A549 (cell line): Measurements from ENCODE around the gene DAGLB. TPM values are rescaled to one million over a fixed set of nuclear protein-coding genes. Genes with fewer than 3 reads are reported as not detected.

ENCODE experiments used
- ATAC-seq, 2 experiments: fragments of 200-7000 bp in 1 of 2; fragments of >200 bp in 1 of 2; cut with Nextera tagmentation in 1 of 2; cut with Tn5 transposase in 1 of 2; 3 replicates each; pipeline versions ENCODE4 v1.8.0 to v1.9.1; 2018 to 2020; ENCODE audit warnings: mild to moderate bottlenecking in 1 of 2, moderate library complexity in 1 of 2
- CTCF ChIA-PET: fragments of 300-600 bp; sonication (Branson Sonifier 250); formaldehyde crosslinking; extraction: SDS; loops from one replicate; lab custom pipeline; 2021; ENCODE audit warnings: antibody characterized with exemption, inconsistent platforms; lab: Yijun Ruan, JAX
- POLR2A ChIA-PET: fragments of 350-600 bp; formaldehyde crosslinking; extraction: SDS; loops from one replicate; lab custom pipeline; 2021; ENCODE audit warnings: antibody characterized with exemption, inconsistent platforms; lab: Yijun Ruan, JAX
- DNase-seq, 2 experiments: peaks; one replicate each; pipeline versions ENCODE4 v3.0.0 to v3.0.0-alpha.2; 2011 to 2016; ENCODE audit warnings: low read depth in 1 of 2, low spot score in 1 of 2
- FAIRE-seq: peaks from 2 replicates; lab custom pipeline; 2011; peaks lifted over from hg19 to GRCh38; lab: Jason Lieb, UNC
- H3K27ac ChIP-seq, 2 experiments: fragments of >200 bp; sonication (Bioruptor Twin); formaldehyde crosslinking; 3 replicates each; pipeline ENCODE4 v1.5.1; 2016 to 2017
- H3K4me1 ChIP-seq: fragments of >200 bp; sonication (Bioruptor Twin); formaldehyde crosslinking; 3 replicates; pipeline ENCODE4 v1.6.1; 2016
- H3K4me2 ChIP-seq: fragments of >200 bp; sonication (Bioruptor Twin); formaldehyde crosslinking; 3 replicates; pipeline ENCODE4 v1.6.1; 2016
- H3K4me3 ChIP-seq: fragments of >200 bp; sonication (Bioruptor Twin); formaldehyde crosslinking; 3 replicates; pipeline ENCODE4 v1.5.1; 2016
- H3K9me3 ChIP-seq: fragments of >200 bp; sonication (Bioruptor Twin); formaldehyde crosslinking; 3 replicates; pipeline ENCODE4 v1.6.1; 2016
- CBX2 ChIP-seq: fragments of 200-600 bp; sonication (generic); IDR thresholded peaks from 2 replicates; pipeline ENCODE4 v1.6.1; 2016; ENCODE audit warnings: low read depth, mild to moderate bottlenecking, borderline replicate concordance
- CBX8 ChIP-seq: fragments of 200-600 bp; sonication (generic); IDR thresholded peaks from 2 replicates; pipeline ENCODE4 v1.6.1; 2016
- CHD2 ChIP-seq: fragments of 150-350 bp; IDR thresholded peaks from 2 replicates; pipeline ENCODE4 v1.6.1; 2014; ENCODE audit warnings: low read length; ENCODE audit not compliant: partially characterized antibody
- CHD4 ChIP-seq: fragments of 200-600 bp; sonication (generic); IDR thresholded peaks from 2 replicates; pipeline ENCODE4 v1.6.1; 2016; ENCODE audit warnings: antibody characterized with exemption, mild to moderate bottlenecking, borderline replicate concordance
- CTCF ChIP-seq: fragments of >200 bp; sonication (Bioruptor Twin); formaldehyde crosslinking; IDR thresholded peaks from 3 replicates; pipeline ENCODE4 v1.5.1; 2016
- ESRRA ChIP-seq: fragments of 150-350 bp; IDR thresholded peaks from 2 replicates; pipeline ENCODE4 v1.6.1; 2014; ENCODE audit warnings: mild to moderate bottlenecking, low read length, borderline replicate concordance
- FOSB ChIP-seq: fragments of 250-450 bp; sonication (Bioruptor Pico); IDR thresholded peaks from 2 replicates; pipeline ENCODE4 v1.5.0; 2020; ENCODE audit warnings: mild to moderate bottlenecking, moderate library complexity
- FOSL2 ChIP-seq, 2 experiments: fragments of 450-650 bp in 1 of 2; fragments of >200 bp in 1 of 2; sonication (Bioruptor Twin) in 1 of 2; formaldehyde crosslinking; IDR thresholded peaks; 2 replicates each; pipeline versions ENCODE4 v1.5.0 to v1.6.1; 2016 to 2020; ENCODE audit warnings: mild to moderate bottlenecking in 1 of 2, moderate library complexity in 1 of 2
- GATA3 ChIP-seq: IDR thresholded peaks from 2 replicates; pipeline ENCODE4 v1.6.1; 2012; ENCODE audit warnings: borderline replicate concordance
- HDAC2 ChIP-seq: fragments of 200-600 bp; sonication (generic); IDR thresholded peaks from 2 replicates; pipeline ENCODE4 v1.6.1; 2016
- HEYL ChIP-seq: fragments of 250-450 bp; sonication (Bioruptor Pico); IDR thresholded peaks from 2 replicates; pipeline ENCODE4 v1.8.0; 2021; ENCODE audit warnings: mild to moderate bottlenecking, moderate library complexity
- HOXA7 ChIP-seq: fragments of 250-450 bp; sonication (Bioruptor Pico); IDR thresholded peaks from 2 replicates; pipeline ENCODE4 v1.5.0; 2020; ENCODE audit warnings: mild to moderate bottlenecking, moderate library complexity
- HOXB13 ChIP-seq: fragments of 250-450 bp; sonication (Bioruptor Pico); IDR thresholded peaks from 2 replicates; pipeline ENCODE4 v1.5.0; 2020; ENCODE audit warnings: low read depth, mild to moderate bottlenecking, moderate library complexity
- HOXB5 ChIP-seq: fragments of 250-450 bp; sonication (Bioruptor Pico); IDR thresholded peaks from 2 replicates; pipeline ENCODE4 v1.5.0; 2020; ENCODE audit warnings: mild to moderate bottlenecking, moderate library complexity
- MAFK ChIP-seq: fragments of 450-650 bp; IDR thresholded peaks from 2 replicates; pipeline ENCODE4 v1.6.1; 2014; ENCODE audit not compliant: partially characterized antibody
- MYC ChIP-seq: IDR thresholded peaks from 2 replicates; pipeline ENCODE4 v1.6.1; 2012; ENCODE audit warnings: mild to moderate bottlenecking, inconsistent platforms, low read length, improper control_type of control experiment, borderline replicate concordance
- PHF8 ChIP-seq: fragments of 200-600 bp; sonication (generic); IDR thresholded peaks from 2 replicates; pipeline ENCODE4 v1.6.1; 2016; ENCODE audit warnings: low read depth, mild to moderate bottlenecking, antibody characterized with exemption, moderate library complexity, borderline replicate concordance
- POLR2A ChIP-seq: IDR thresholded peaks from 2 replicates; pipeline ENCODE4 v1.6.1; 2012; ENCODE audit warnings: mild to moderate bottlenecking, low read length
- RAD21 ChIP-seq, 2 experiments: fragments of >200 bp in 1 of 2; sonication (Bioruptor Twin) in 1 of 2; formaldehyde crosslinking in 1 of 2; IDR thresholded peaks in 1 of 2; conservative IDR thresholded peaks in 1 of 2; 2 replicates in 1 of 2; 3 replicates in 1 of 2; pipeline ENCODE4 v1.6.1; 2012 to 2018; ENCODE audit warnings: inconsistent platforms in 1 of 2
- RARB ChIP-seq: fragments of 250-450 bp; sonication (Bioruptor Pico); IDR thresholded peaks from 2 replicates; pipeline ENCODE4 v1.8.0; 2021; ENCODE audit warnings: mild to moderate bottlenecking, moderate library complexity
- RCOR1 ChIP-seq: fragments of 150-350 bp; IDR thresholded peaks from 2 replicates; pipeline ENCODE4 v1.6.1; 2014; ENCODE audit warnings: antibody characterized with exemption, low read length, low read depth
- SMC3 ChIP-seq: fragments of >200 bp; sonication (Bioruptor Twin); formaldehyde crosslinking; IDR thresholded peaks from 3 replicates; pipeline ENCODE4 v1.6.1; 2018; ENCODE audit warnings: inconsistent platforms
- TFCP2L1 ChIP-seq: fragments of 250-450 bp; sonication (Bioruptor Pico); IDR thresholded peaks from 2 replicates; pipeline ENCODE4 v1.5.0; 2021; ENCODE audit warnings: mild to moderate bottlenecking
- ZC3H11A ChIP-seq: fragments of 450-650 bp; IDR thresholded peaks from 2 replicates; pipeline ENCODE4 v1.6.1; 2014; ENCODE audit warnings: antibody characterized with exemption, mild to moderate bottlenecking
- WGBS: methylation state at CpG from one replicate; pipeline ENCODE4 v1.1.6; 2017; ENCODE audit errors: missing lambda C conversion rate; 5-methylcytosine and 5-hydroxymethylcytosine counted together
- polyA plus RNA-seq, 4 experiments: library from polyadenylated mRNA; depleted of rRNA in 3 of 4; stranded (reverse); fragments of >200 nt; fragmentation: RNase III in 1 of 4; extraction: RNeasy Plus Mini Kit Qiagen cat#74134 plus additional on column Dnase treatment in 1 of 4; gene quantifications; 2 replicates in 3 of 4; 3 replicates in 1 of 4; pipeline ENCODE4 v1.2.3, GENCODE V29; 2011 to 2017
- TF ChIP-seq, protein P1 (sequence below): fragments of 450-650 bp; IDR thresholded peaks from 2 replicates; pipeline ENCODE4 v1.6.1; 2014; ENCODE audit warnings: antibody characterized with exemption
- TF ChIP-seq, protein P2 (sequence below): IDR thresholded peaks from 2 replicates; pipeline ENCODE4 v1.6.1; 2012; ENCODE audit warnings: low read depth, borderline replicate concordance
- TF ChIP-seq, protein P3 (sequence below): fragments of 200-600 bp; sonication (generic); IDR thresholded peaks from 2 replicates; pipeline ENCODE4 v1.6.1; 2016; ENCODE audit warnings: antibody characterized with exemption, mild to moderate bottlenecking, moderate library complexity
- TF ChIP-seq, protein P4 (sequence below): fragments of 150-350 bp; IDR thresholded peaks from 2 replicates; pipeline ENCODE4 v1.6.1; 2014; ENCODE audit warnings: low read depth, mild to moderate bottlenecking, low read length
- TF ChIP-seq, protein P5 (sequence below): IDR thresholded peaks from 2 replicates; pipeline ENCODE4 v1.6.1; 2012

The DAGLB gene
- polyA plus RNA-seq, 2 of the 4 experiments (the other 2 are of a cell fraction), result 14.5 to 19.7 TPM

GRCh38 chr7:6425948-6426347 lies 21.8 kb downstream of the DAGLB start:
- DNase-seq (no peak), FAIRE-seq (no peak), ATAC-seq (no peak)
- ChIA-PET POLR2A (no interaction called here), CTCF (interaction anchor here (1.6 kb wide), 1 partner anchor 9 kb away, joined by 7 read pairs; no protein-coding TSS in a partner anchor)
- Histone ChIP-seq H3K4me1 (peaks cover 17% of the 10 kb centered on the region), H3K4me2 (no peak overlapping the region), H3K27ac (no peak overlapping the region), H3K9me3 (no peaks in the 10 kb centered on the region), H3K4me3 (no peak overlapping the region)
- WGBS, result 97% methylated on average over 15 of the region's 15 CpGs
- no peak for TF ChIP-seq TFCP2L1
- TF ChIP-seq FOSB (CRISPR knock-in tag), result no peak
- no peak for TF ChIP-seq FOSL2 (IDR thresholded peaks at IDR 0.05)
- TF ChIP-seq FOSL2 (CRISPR knock-in tag; IDR thresholded peaks at IDR 0.05), result no peak
- TF ChIP-seq, protein P1, sequence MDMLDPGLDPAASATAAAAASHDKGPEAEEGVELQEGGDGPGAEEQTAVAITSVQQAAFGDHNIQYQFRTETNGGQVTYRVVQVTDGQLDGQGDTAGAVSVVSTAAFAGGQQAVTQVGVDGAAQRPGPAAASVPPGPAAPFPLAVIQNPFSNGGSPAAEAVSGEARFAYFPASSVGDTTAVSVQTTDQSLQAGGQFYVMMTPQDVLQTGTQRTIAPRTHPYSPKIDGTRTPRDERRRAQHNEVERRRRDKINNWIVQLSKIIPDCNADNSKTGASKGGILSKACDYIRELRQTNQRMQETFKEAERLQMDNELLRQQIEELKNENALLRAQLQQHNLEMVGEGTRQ, result no peak
- TF ChIP-seq HOXB13 (CRISPR knock-in tag), result no peak
- TF ChIP-seq, protein P2, sequence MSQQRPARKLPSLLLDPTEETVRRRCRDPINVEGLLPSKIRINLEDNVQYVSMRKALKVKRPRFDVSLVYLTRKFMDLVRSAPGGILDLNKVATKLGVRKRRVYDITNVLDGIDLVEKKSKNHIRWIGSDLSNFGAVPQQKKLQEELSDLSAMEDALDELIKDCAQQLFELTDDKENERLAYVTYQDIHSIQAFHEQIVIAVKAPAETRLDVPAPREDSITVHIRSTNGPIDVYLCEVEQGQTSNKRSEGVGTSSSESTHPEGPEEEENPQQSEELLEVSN, result no peak
- TF ChIP-seq ESRRA, result no peak
- no peak for TF ChIP-seq HEYL
- TF ChIP-seq GATA3, result no peak
- TF ChIP-seq, protein P3, sequence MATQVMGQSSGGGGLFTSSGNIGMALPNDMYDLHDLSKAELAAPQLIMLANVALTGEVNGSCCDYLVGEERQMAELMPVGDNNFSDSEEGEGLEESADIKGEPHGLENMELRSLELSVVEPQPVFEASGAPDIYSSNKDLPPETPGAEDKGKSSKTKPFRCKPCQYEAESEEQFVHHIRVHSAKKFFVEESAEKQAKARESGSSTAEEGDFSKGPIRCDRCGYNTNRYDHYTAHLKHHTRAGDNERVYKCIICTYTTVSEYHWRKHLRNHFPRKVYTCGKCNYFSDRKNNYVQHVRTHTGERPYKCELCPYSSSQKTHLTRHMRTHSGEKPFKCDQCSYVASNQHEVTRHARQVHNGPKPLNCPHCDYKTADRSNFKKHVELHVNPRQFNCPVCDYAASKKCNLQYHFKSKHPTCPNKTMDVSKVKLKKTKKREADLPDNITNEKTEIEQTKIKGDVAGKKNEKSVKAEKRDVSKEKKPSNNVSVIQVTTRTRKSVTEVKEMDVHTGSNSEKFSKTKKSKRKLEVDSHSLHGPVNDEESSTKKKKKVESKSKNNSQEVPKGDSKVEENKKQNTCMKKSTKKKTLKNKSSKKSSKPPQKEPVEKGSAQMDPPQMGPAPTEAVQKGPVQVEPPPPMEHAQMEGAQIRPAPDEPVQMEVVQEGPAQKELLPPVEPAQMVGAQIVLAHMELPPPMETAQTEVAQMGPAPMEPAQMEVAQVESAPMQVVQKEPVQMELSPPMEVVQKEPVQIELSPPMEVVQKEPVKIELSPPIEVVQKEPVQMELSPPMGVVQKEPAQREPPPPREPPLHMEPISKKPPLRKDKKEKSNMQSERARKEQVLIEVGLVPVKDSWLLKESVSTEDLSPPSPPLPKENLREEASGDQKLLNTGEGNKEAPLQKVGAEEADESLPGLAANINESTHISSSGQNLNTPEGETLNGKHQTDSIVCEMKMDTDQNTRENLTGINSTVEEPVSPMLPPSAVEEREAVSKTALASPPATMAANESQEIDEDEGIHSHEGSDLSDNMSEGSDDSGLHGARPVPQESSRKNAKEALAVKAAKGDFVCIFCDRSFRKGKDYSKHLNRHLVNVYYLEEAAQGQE, result no peak
- TF ChIP-seq CHD4, result no peak
- TF ChIP-seq CHD2, result no peak
- TF ChIP-seq, protein P4, sequence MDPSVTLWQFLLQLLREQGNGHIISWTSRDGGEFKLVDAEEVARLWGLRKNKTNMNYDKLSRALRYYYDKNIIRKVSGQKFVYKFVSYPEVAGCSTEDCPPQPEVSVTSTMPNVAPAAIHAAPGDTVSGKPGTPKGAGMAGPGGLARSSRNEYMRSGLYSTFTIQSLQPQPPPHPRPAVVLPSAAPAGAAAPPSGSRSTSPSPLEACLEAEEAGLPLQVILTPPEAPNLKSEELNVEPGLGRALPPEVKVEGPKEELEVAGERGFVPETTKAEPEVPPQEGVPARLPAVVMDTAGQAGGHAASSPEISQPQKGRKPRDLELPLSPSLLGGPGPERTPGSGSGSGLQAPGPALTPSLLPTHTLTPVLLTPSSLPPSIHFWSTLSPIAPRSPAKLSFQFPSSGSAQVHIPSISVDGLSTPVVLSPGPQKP, result no peak
- no peak for TF ChIP-seq CBX8
- no peak for TF ChIP-seq HDAC2
- no peak for TF ChIP-seq HOXB5 (CRISPR knock-in tag)
- TF ChIP-seq ZC3H11A, result no peak
- no peak for TF ChIP-seq CBX2
- no peak for TF ChIP-seq HOXA7
- TF ChIP-seq RARB (CRISPR knock-in tag), result no peak

DNA sequence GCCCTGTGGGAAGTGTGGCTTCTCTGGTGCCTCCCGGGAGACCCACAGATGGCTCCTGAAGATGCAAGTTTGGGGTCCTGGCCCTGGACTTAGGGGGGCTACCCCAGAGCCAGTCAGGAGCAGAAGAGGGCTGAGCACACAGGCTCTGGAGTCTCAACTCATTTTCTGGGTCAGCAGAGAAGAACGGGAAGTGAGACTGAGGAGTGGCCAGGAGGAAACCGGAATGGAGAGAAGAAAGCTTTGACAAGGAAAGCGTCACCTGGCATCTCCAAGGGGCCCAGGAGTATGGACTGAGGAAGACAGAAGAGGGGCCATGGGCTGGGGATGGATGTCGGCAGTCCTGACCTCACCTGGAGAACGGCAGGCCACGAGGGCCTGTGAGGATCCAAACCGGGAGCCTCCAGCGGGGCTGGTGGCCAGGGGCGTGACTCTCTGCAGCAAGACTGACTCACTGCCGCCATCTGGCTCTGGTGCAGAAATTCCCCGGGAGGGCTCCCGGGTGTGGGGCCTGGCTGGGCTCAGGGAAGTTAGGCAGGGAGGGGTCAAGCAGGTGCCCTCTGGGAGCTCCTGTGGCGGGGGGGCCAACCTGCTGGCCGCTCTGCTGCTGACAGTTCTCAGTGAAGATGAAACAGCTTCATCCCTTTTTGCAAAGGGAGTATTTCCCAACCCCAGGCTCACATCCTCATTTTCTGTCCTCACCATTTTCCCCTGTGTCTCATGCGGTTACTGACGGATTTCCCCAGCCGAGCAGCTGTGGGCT lies 23.6 kb downstream of the DAGLB start:
- H3K27ac ChIP-seq, result peak overlapping the region in 1 of 2 experiments; percentile 51; a peak in 4 of 6 replicates
- ATAC-seq, result peak; percentile 88 to 89
- TF ChIP-seq MAFK (no peak), HEYL (no peak), HOXB5 (CRISPR knock-in tag) (no peak), POLR2A (no peak), RARB (CRISPR knock-in tag) (no peak), CHD2 (no peak), RCOR1 (no peak), RAD21 (conservative IDR thresholded peaks at IDR 0.05 in 1 of 2, IDR thresholded peaks at IDR 0.05 in 1 of 2) (peak; percentile 53 to 54), PHF8 (no peak), HDAC2 (no peak), MYC (no peak), SMC3 (peak; percentile 50; the same call in 2 of the 3 replicates), CTCF (peak; percentile 42), FOSL2 (IDR thresholded peaks at IDR 0.05) (no peak), FOSL2 (CRISPR knock-in tag; IDR thresholded peaks at IDR 0.05) (no peak)
- TF ChIP-seq, protein P5, sequence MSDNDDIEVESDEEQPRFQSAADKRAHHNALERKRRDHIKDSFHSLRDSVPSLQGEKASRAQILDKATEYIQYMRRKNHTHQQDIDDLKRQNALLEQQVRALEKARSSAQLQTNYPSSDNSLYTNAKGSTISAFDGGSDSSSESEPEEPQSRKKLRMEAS, result 0 out of 2 replicates have a peak, but pooled peaks have one; percentile 21

More for the DNA sequence above, 23.6 kb downstream of the DAGLB start:
- Histone ChIP-seq H3K4me2 (0 out of 3 replicates have a peak overlapping the region, but pooled peaks have one; percentile 31), H3K4me1 (peaks cover 9% of the 10 kb centered on the region), H3K4me3 (no peak overlapping the region), H3K9me3 (no peaks in the 10 kb centered on the region)
- ChIA-PET CTCF (interaction anchor here (0.7 to 2.7 kb wide), 20 partner anchors 8 to 264 kb away, joined by 3 to 6 read pairs (median 4); partner anchors contain the start of gene DAGLB), POLR2A (no interaction called here)
- 49% methylated on average over 18 of the region's 18 CpGs for WGBS
- DNase-seq, result peak; percentile 51 to 88
- no peak for FAIRE-seq
